Stimulated activated memory B cell treated with anti-CD40 and anti-IgM and Interleukin-4, amounts not matched to agents 10 μg/mL and 1 μg/mL and 100 μg/mL, for 72 hours (primary cell): Measurements from ENCODE around the gene CNPY4.

Experiments
- ATAC-seq: fragments of 150-1000 bp; cut with Tn5 transposase; 2 replicates; pipeline ENCODE4 v1.10.0; 2021
- H3K27ac Mint-ChIP-seq: one replicate; pipeline ENCODE4 v1.8.0; 2022; ENCODE audit warnings: mild to moderate bottlenecking, mixed read lengths
- H3K27me3 Mint-ChIP-seq: one replicate; pipeline ENCODE4 v1.8.0; 2022; ENCODE audit warnings: mixed read lengths
- H3K36me3 Mint-ChIP-seq: one replicate; pipeline ENCODE4 v1.8.0; 2022; ENCODE audit warnings: mixed read lengths
- H3K4me1 Mint-ChIP-seq: one replicate; pipeline ENCODE4 v1.8.0; 2022; ENCODE audit warnings: mixed read lengths
- H3K4me3 Mint-ChIP-seq: one replicate; pipeline ENCODE4 v1.8.0; 2022; ENCODE audit warnings: mild to moderate bottlenecking, moderate library complexity, mixed read lengths
- H3K9me3 Mint-ChIP-seq: one replicate; pipeline ENCODE4 v1.8.0; 2022; ENCODE audit warnings: mixed read lengths

CNPY4 gene

DNA sequence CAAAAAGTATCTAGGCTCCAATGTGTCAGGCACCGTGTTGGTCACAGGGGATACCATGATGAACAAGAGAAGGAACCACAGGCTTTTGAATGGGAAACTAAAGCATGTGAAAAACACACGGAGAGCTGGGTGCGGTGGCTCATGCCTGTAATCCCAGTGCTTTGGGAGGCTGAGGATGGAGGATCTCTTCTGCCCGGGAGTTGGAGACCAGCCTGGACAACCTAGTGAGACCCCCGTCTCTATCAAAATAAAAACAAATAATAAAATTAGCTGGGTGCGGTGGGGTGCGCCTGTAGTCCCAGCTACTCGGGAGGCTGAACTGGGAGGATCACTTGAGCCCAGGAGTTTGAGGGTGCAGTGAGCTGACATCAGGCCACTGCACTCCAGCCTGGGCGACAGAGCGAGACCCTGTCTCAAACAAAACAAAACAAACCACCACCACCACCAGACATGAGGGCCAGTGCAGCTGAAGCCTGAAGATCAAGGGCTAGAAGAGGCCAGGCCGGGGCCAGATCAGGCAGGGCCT is 31.3 kb upstream of the CNPY4 start:
- Mint-ChIP-seq H3K36me3 (peaks cover 30% of the 10 kb centered on the region), H3K27ac (peak overlapping the region; percentile 82), H3K9me3 (no peaks in the 10 kb centered on the region), H3K4me3 (peak overlapping the region; percentile 90), H3K4me1 (peaks cover 33% of the 10 kb centered on the region), H3K27me3 (no peaks in the 10 kb centered on the region)
- peak; percentile 48 for ATAC-seq

DNA sequence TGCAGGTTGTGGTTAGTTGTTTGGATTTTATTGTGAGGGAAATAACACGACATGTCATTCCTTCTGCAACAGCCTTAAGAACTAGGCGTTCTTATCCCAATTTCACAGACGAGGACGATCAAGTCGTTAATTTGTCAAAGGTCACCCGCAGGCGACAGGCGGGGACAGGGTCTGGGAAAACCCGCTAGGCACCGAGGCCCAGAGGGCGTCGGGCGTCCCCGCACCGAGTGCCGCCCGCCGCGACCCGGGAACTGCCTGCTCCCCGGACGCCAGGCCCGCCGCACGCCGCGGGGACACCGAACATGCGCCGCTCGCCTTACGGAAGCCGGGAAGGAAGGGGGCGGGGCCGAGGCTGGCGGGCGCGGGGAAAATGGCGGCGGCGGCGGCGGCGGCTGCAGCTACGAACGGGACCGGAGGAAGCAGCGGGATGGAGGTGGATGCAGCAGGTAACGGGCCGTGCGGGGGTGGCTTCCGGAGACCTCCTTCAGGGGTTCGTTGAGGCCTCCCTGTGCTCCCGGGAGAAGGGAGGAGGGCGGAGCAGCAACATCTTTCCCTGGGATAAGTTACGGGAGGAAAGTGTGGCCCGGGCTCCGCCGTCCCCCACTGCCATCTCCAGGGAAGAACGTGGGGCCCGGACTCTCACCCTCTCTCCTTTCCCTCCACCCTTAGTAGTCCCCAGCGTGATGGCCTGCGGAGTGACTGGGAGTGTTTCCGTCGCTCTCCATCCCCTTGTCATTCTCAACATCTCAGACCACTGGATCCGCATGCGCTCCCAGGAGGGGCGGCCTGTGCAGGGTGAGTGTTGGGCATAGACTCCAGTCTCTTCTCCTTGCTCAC is 30.6 kb upstream of the CNPY4 start, which contains the start of gene COPS6:
Gene COPS6, plus strand, starts transcription at position 349 of the 837 bp plus-strand sequence. Its CDS starts 22 bp downstream, at position 371.
- Mint-ChIP-seq H3K9me3 (no peaks in the 10 kb centered on the region), H3K4me1 (peaks cover 31% of the 10 kb centered on the region), H3K27ac (peak within 1 kb of the TSS; percentile 82)

DNA sequence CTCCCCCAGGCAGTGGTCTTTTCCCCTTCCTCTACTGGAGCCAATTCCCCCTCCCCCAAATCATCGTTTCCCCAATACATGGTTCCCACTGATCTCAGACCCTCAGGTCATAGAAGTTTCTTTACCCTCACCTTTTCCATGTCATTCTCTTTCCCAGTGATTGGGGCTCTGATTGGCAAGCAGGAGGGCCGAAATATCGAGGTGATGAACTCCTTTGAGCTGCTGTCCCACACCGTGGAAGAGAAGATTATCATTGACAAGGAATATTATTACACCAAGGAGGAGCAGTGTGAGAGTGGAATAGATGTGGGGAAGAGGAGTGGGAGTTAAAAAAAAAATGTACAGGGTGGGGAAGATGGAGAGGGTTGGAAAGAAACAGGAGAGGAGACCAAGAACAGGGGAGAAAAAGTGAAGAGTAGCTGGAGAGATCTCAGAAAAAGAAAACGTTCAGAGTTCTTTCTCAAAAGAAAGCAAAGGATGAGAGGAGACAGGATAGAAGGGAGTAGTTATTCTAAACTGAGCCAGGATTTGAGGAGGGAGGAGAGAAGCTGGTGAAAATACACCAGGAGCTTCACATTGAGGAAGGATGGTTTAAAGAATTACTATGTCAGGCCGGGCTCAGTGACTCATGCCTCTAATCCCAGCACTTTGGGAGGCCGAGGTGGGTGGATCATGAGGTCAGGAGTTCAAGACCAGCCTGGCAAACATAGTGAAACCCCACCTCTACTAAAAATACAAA is 29.8 kb upstream of the CNPY4 start:
- Mint-ChIP-seq H3K4me1 (peaks cover 31% of the 10 kb centered on the region), H3K27ac (peak overlapping the region; percentile 82), H3K36me3 (peaks cover 43% of the 10 kb centered on the region), H3K4me3 (peak overlapping the region; percentile 90), H3K9me3 (no peaks in the 10 kb centered on the region), H3K27me3 (no peaks in the 10 kb centered on the region)
- no peak for ATAC-seq

More for the DNA sequence above, 30.6 kb upstream of the CNPY4 start, which contains the start of gene COPS6:
- Mint-ChIP-seq H3K36me3 (peaks cover 37% of the 10 kb centered on the region), H3K27me3 (no peaks in the 10 kb centered on the region), H3K4me3 (peak within 1 kb of the TSS; percentile 90)
- ATAC-seq = peak; percentile 84

DNA sequence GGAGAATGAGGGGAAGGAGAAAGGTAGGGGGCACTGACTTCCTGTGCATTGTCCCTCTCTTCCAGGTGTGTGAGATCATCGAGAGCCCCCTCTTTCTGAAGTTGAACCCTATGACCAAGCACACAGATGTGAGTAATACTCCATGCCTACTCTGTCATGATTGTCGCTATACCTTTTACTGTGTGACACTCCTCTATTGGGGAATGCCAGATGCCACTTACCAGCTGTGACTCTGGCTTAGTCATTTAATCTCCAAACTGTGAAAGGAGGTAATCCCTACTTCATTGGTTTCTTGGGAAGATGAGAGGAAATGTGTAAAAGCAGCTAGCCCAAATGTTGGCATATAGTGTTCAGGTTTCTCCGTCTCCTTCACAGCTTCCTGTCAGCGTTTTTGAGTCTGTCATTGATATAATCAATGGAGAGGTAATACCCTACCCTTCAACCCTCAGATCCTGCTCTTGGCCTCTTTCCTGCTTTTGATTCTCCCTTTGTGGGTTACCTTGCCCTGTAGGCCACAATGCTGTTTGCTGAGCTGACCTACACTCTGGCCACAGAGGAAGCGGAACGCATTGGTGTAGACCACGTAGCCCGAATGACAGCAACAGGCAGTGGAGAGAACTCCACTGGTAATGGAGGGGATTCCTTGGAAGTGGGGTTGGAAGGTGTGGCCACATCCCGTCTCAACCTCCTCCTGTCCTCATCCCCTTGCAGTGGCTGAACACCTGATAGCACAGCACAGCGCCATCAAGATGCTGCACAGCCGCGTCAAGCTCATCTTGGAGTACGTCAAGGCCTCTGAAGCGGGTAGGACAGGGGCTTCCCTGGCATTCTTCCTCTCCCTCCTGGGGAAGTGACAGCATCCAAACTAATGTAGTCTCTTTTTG is 28.7 kb upstream of the CNPY4 start:
- Mint-ChIP-seq H3K4me1 (peaks cover 35% of the 10 kb centered on the region), H3K27me3 (no peaks in the 10 kb centered on the region), H3K4me3 (no peak overlapping the region), H3K27ac (peak overlapping the region; percentile 82), H3K36me3 (peaks cover 55% of the 10 kb centered on the region), H3K9me3 (no peaks in the 10 kb centered on the region)
- ATAC-seq = no peak

DNA sequence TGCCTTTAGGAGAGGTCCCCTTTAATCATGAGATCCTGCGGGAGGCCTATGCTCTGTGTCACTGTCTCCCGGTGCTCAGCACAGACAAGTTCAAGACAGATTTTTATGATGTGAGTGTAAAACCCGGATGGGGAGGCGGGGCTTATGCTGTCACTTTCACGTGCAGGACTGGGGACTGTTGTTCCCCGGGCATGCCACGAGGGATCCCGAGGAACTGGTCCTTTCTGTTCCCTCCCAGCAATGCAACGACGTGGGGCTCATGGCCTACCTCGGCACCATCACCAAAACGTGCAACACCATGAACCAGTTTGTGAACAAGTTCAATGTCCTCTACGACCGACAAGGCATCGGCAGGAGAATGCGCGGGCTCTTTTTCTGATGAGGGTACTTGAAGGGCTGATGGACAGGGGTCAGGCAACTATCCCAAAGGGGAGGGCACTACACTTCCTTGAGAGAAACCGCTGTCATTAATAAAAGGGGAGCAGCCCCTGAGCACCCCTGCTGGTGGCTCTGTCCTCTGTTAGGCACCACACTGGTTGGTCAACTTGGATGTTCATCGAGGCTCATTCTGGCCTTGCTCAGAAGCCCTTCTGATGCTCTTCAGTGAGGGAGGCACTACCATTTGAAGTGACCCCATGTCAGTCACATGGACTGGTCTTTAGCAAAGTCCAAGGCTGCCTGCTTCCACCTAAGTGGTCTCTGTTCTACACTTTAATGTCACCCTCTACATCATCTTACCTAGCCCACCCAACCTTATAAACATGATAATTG is 27.8 kb upstream of the CNPY4 start:
- no peak for ATAC-seq

DNA sequence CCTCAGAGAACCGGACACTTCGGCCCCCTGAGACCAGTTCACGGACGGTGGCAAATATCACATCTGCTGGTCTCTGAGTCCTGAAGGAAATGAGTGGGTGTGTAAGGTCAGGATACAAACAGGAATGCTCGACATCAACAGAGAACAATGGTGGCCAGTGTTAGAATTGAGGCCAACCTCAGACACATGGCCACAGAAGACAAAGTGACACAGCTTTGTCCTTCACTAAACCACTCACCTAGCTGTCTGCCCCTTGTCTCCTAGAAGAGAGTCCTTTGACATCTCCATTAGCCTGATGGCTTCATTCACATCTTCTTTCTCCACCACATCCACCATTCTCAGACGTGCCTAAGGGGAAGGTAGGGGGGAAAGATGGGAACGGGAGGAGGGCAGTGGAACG is 26.4 kb upstream of the CNPY4 start:
- Mint-ChIP-seq H3K27ac (peak overlapping the region; percentile 13), H3K4me1 (peaks cover 48% of the 10 kb centered on the region)

More for the DNA sequence above, 27.8 kb upstream of the CNPY4 start:
- Mint-ChIP-seq H3K27me3 (no peaks in the 10 kb centered on the region), H3K4me1 (peaks cover 40% of the 10 kb centered on the region), H3K9me3 (no peaks in the 10 kb centered on the region), H3K4me3 (no peak overlapping the region), H3K36me3 (peaks cover 63% of the 10 kb centered on the region), H3K27ac (no peak overlapping the region)

DNA sequence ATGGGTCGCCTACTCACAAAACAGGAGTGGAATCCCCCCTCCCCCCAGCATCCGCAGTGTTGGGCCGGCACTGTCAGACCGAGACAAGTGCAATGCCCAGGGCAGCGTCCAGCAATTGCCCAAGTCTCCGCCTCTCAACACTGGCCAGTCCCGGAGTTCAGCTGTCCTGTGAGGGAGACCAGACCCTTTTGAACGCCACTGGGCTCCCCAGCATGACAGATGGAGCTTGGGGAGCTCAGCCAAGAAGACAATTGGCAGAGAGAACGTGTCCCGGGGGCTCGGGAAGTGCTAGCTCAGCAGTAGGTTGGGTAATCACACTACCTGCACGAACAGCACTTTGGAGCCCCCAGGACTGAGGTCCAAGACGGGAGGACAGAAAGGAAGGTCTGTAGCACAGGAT is 25.9 kb upstream of the CNPY4 start:
- Mint-ChIP-seq H3K4me3 (no peak overlapping the region), H3K4me1 (peaks cover 49% of the 10 kb centered on the region), H3K27ac (peak overlapping the region; percentile 13), H3K9me3 (no peaks in the 10 kb centered on the region), H3K36me3 (peaks cover 80% of the 10 kb centered on the region), H3K27me3 (no peaks in the 10 kb centered on the region)
- no peak for ATAC-seq

More for the DNA sequence above, 26.4 kb upstream of the CNPY4 start:
- H3K4me3 Mint-ChIP-seq = no peak overlapping the region
- no peaks in the 10 kb centered on the region for H3K9me3 Mint-ChIP-seq
- H3K27me3 Mint-ChIP-seq = no peaks in the 10 kb centered on the region
- peaks cover 75% of the 10 kb centered on the region for H3K36me3 Mint-ChIP-seq
- no peak for ATAC-seq

DNA sequence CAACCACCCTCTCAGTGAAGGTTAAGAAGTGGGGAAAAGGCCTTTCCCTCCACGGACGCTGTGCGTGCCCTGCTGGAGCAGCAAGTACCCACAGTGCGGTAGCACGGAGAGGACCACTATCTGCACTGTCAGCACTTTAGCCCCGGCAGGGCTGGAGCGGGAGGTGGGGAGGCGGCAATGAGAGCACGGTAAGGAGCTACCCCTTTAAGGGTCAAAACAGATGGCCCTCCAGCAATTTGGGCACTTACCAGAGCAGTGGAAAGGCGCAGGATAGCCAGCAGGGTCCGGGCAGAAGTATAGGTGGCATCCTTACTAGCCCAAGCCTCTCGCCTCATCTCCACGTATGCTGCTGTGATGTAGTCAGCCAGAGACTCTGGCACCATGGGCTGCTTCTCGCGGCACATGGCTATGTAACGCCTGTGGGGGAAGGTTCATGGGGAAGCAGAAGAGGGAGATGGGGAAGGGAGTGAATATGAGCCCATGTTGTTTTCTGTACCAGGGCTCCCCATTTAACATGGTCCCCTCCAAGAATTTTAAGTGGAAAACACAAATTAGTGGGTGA is 25.4 kb upstream of the CNPY4 start:
- Mint-ChIP-seq H3K27me3 (no peaks in the 10 kb centered on the region), H3K27ac (no peak overlapping the region), H3K4me1 (peaks cover 54% of the 10 kb centered on the region)

DNA sequence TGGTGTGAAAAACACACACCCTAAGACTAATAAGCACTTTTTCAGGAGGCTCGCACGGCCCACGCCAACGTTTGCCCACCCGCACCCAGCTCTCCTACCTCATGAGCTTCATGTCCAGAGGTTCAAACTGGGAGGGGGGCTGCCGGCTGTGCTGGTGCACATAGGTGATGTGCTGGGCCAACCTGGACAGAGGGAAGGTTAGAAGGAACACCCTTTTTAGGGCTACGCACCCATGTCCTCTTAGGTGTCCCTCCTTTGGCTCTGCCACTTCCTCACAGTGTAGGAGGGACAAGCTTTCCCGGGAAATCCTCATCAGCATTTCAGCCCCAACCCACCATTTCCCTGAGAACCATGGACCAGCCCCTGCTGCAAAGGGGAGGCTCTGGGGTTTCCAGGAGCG is 24.1 kb upstream of the CNPY4 start:
- Mint-ChIP-seq H3K9me3 (no peaks in the 10 kb centered on the region), H3K4me1 (peaks cover 53% of the 10 kb centered on the region), H3K4me3 (no peak overlapping the region), H3K36me3 (peaks cover 90% of the 10 kb centered on the region), H3K27me3 (no peaks in the 10 kb centered on the region), H3K27ac (no peak overlapping the region)
- ATAC-seq = no peak

More for the DNA sequence above, 25.4 kb upstream of the CNPY4 start:
- ATAC-seq = no peak
- Mint-ChIP-seq H3K4me3 (no peak overlapping the region), H3K36me3 (peaks cover 85% of the 10 kb centered on the region), H3K9me3 (no peaks in the 10 kb centered on the region)

DNA sequence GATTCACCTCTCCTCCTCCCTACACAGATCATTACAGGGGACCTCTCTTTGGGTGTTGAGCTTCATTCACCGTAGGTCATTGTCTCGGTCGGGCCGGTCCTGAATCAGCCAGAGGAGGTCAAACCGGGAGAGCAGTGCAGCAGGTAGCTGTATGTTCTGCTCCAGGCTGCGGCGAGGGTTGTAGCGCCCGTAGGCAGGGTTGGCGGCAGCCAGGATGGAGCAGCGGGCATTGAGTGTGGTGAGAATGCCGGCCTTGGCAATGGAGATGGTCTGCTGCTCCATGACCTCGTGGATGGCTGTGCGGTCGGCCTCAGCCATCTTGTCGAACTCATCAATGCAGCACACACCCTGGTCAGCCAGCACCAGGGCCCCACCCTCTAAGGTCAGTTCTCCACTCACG is 23.7 kb upstream of the CNPY4 start:
- no peak for ATAC-seq
- Mint-ChIP-seq H3K4me1 (peaks cover 48% of the 10 kb centered on the region), H3K4me3 (no peak overlapping the region), H3K27ac (no peak overlapping the region), H3K36me3 (peaks cover 90% of the 10 kb centered on the region), H3K27me3 (no peaks in the 10 kb centered on the region), H3K9me3 (no peaks in the 10 kb centered on the region)

DNA sequence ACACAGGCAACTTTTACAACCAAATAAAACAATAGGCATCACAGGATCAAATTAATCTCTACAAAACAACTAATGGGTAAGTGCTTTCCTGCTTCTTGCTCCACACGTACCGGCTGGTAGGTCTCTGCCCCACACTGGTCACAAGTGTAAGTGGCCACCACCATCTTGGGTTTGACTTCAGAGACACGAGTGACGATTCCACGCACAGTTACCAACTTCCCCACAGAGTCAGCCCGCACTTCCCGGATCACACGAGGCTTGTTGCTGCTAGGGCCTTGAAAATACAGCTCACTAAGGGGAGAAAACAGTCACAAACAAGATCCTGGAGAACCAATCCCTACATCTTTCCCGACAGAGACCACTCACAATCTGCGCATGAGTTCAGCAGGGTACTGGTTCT is 20.5 kb upstream of the CNPY4 start:
- H3K4me1 Mint-ChIP-seq = peaks cover 53% of the 10 kb centered on the region

DNA sequence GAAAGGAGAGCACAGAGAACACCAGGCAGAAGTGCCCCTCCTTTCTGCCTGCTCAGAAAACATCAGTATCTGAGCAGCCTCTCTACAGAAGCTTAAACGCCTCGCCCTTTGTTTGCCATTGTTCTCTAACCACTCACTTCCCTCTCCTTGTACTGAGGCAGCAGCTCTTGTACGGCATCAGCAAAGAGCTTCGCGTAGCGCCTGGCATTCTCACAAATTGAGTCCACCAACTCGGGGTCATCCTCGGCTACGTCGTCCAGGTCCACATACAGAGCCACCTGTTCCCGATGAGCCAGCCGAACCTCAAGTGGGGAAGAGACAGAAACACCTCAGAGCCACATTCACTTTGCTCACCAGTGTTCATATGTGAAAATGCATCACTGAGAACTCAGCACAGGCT is 20.0 kb upstream of the CNPY4 start:
- peak overlapping the region; percentile 92 for H3K4me3 Mint-ChIP-seq
- H3K36me3 Mint-ChIP-seq = peaks cover 60% of the 10 kb centered on the region
- no peak for ATAC-seq
- H3K9me3 Mint-ChIP-seq = no peaks in the 10 kb centered on the region
- no peaks in the 10 kb centered on the region for H3K27me3 Mint-ChIP-seq
- H3K4me1 Mint-ChIP-seq = peaks cover 53% of the 10 kb centered on the region
- H3K27ac Mint-ChIP-seq = peak overlapping the region; percentile 84

More for the DNA sequence above, 20.5 kb upstream of the CNPY4 start:
- Mint-ChIP-seq H3K4me3 (peak overlapping the region; percentile 34), H3K9me3 (no peaks in the 10 kb centered on the region), H3K27ac (peak overlapping the region; percentile 84), H3K27me3 (no peaks in the 10 kb centered on the region), H3K36me3 (peaks cover 63% of the 10 kb centered on the region)
- no peak for ATAC-seq

DNA sequence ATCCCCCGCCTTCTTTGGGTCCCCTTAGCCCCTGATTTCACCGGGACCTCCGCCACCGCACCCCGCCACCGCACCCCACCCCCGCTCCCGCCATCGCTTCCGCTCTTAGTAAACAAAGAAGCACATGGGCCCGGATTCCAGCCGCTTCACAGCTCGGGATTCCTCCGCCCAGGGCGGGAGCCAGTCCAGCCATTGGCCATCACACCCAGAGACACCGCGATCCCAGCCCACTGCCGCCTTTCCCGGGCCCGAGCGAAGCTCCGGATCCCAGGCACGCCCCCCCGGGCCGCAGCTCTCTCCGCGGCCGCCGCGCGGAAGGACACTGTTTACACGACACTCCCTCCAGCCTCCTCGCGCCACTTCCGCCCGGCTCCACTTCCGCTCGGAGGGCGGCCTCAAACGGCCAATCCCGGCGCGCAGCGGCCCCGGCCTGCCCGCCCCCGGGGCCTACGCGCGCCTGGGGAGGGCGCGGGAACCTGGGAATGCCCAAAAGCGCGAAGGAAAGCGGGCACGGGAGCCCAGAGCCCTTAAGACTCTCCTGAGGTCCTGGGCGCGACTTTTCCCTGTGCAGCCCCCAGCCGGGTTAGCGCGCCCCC is 18.9 kb upstream of the CNPY4 start:
- peak; percentile 90 for ATAC-seq
- peaks cover 61% of the 10 kb centered on the region for H3K36me3 Mint-ChIP-seq
- H3K27me3 Mint-ChIP-seq = no peaks in the 10 kb centered on the region
- H3K4me3 Mint-ChIP-seq = peak overlapping the region; percentile 92
- peaks cover 52% of the 10 kb centered on the region for H3K4me1 Mint-ChIP-seq
- no peaks in the 10 kb centered on the region for H3K9me3 Mint-ChIP-seq
- peak overlapping the region; percentile 84 for H3K27ac Mint-ChIP-seq
